Thoracic aorta endothelial cell (primary cell): ENCODE data around the gene CHURC1. TPM values are rescaled to one million over a fixed set of nuclear protein-coding genes. Genes with fewer than 3 reads are reported as not detected.

Experiments
- small RNA-seq: library from RNA; depleted of rRNA; stranded (forward); fragments of <200 nt; gene quantifications from one replicate; pipeline ENCODE3, GENCODE V24; 2012
- total RNA-seq: library from RNA; depleted of rRNA; stranded (reverse); fragments of >200 nt; gene quantifications from 2 replicates; pipeline ENCODE4 v1.2.3, GENCODE V29; 2012

CHURC1 gene
- 72.8 and 92.7 TPM in 2 replicates for total RNA-seq

DNA sequence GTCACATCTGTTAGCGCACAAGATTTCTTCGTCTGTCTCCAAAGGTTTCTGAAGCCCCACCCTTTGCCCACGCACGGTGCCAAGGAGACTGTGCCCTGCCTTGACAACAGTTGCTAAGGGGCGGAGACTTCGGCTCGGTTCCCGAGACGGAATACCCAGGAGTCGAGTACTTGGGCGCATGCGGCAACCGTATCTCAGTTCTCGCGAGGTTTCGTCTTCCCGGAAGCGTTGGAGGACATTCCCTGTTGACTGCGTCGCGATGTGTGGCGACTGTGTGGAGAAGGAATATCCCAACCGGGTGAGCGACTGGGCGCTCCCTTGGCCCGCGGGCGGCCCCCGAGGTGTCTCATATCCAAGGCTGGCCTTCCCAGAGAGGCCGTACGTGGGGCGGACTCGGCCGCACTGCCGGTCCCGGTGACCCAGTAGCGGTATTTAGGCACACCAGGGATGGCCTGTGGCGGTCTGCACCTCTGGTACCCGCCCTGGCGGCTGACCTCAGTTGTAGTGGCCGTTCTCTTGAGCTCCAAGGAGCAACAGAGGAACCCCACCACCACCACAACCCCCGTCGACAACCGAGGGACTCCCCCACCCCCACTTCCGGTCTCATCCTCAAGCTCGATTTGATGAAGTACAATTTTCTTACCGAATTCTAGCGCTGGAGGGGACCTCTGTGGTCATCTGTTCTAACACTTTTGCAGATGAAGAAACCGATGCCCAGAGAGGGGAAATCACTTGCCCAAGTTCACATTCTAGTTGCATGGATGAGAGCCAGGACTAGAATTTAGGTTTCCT is at the start of gene CHURC1:
CHURC1 (plus strand) TSS at position 219 of the 792 bp plus-strand sequence; CDS start at position 260, 41 bp downstream.

DNA sequence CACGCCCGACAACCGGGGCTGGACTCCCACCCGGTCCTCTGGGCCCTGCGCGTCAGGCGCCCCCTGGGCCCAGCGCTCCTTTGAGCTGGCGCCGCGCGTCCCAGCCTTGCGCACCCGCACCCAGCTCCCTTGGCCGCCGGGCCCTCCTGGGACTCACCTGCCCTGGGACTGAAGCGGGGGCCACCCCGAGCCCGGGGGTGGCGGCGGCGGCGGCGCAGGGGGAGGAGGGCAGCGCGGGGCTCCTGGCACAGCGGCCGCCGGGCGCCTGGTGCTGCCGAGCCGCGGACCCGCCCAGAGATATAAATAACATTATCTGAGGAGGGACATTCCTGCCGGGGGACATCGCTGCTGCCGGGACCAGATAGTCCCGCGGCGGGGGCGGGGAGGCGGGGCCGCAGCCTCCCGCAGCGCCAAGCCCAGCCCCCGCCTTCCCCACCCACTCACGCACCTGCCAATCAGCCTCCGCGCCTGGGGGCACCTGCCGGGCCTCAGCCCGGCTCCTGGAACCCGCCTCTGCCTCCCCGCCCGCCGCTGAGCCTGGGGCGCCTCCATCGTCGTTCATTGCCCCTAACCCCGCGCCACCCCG is 34.5 kb upstream of the CHURC1 start, which contains the start of gene SPTB:
SPTB (minus strand) TSS at position 273 of the 586 bp plus-strand sequence. CDS start 56,813 bp downstream, outside the sequence.

DNA sequence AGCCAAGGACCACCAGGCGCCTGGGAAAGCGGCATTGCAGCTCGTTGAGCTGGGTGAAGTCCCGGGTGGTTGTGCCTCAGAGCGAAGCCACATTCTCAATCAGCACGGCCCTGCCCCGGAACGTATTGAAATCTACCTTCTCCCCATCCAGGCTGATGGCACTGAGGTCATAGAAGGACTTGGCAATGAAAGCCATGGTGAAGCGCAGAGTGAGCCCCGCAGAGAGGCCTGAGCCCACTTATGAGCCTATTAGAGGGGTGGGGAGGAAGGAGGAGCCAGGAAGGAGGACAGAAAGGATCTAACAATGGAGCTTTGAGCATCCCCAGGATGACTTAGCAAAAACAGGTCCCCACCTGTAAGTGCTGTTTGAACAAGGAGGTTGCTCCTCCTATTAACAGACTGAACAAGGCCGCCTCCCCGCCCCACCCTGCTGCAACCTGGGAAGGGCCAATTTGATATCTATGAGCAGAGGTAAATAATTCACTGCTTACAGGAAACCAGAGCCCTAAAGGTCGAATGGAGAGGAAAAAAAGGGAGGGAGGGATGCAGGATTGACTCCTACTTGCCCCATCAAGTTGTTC is 28.4 kb downstream of the CHURC1 start, which contains the start of gene GPX2:
GPX2 (minus strand) TSS at position 215 of the 581 bp plus-strand sequence; CDS start at position 196, 19 bp downstream.

DNA sequence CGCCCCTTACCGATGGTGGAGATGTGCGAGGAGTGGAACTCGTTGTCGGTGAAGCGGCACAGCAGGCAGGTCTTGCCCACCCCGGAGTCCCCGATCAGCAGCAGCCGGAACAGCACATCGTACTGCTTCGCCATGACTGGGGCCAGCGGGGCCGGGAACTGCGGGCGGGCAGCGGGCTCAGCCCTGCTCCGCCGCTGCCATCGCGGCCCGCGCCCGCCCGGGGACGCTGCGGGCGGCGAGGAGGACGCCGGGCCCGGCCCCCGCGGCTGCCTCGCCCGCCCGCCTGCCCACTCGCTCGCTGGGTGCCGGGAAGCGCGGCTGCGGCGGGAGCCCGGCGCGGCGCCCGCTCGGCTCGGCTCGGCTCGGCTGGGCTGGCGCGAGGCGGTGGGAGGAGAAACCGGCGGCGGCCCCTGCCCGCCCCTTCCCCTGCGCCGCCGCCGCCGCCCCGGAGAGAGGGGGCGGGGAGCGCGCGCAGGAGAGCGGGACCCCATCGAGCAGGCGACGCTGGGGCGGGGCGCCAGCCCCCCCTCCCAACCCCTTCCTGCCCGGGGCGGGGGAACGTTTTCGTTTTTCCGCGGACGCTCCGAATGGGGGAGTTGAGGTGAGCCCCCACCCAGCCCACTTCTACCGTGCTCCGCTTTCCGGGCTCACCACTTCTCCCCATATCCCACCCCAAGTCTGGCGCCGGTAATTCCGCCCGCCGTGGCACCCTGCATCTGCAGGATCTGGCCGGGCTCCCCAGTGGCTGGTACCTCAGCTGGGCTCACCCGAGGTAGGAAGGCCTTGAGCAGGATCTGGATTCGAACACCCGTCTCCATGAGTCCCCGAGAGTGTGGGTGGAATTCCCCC is 57.9 kb downstream of the CHURC1 start, which contains the start of gene RAB15:
RAB15 (minus strand) TSS at position 394 of the 849 bp plus-strand sequence; CDS start at position 134, 260 bp downstream.

Small RNAs within 50 kb of the gene (small RNA-seq; reads per million reads assigned to genes)
- gene RPPH1-2P, result not detected

Other genes starting within 250 kb of the CHURC1 start
- 4.5 and 5.1 TPM in 2 replicates for gene PLEKHG3, start 210.0 kb upstream of the CHURC1 start, total RNA-seq
- gene SPTB, start 34.5 kb upstream of the CHURC1 start, total RNA-seq, result under 0.01 and 0.13 TPM in 2 replicates
- not detected in 2 replicates for gene GPX2, start 28.3 kb downstream of the CHURC1 start, total RNA-seq
- 15.7 and 17.0 TPM in 2 replicates for gene RAB15, start 57.9 kb downstream of the CHURC1 start, total RNA-seq
- 14.9 and 15.4 TPM in 2 replicates for gene FNTB, start 72.4 kb downstream of the CHURC1 start, total RNA-seq
- 56.0 and 64.7 TPM in 2 replicates for gene MAX, start 188.1 kb downstream of the CHURC1 start, total RNA-seq